HepG2 (cell line): ENCODE results near the gene KLRC2. TPM values are rescaled to one million over a fixed set of nuclear protein-coding genes. Genes with fewer than 3 reads are reported as not detected.

ENCODE experiments used
- ATAC-seq: fragments of 200-7000 bp; cut with Tn5 transposase; 3 replicates; pipeline ENCODE4 v1.9.1; 2020; ENCODE audit warnings: mild to moderate bottlenecking, moderate library complexity
- BruUV-seq: library from RNA; stranded (reverse); fragments of 400-500 nt; replicated peaks from 2 replicates; lab custom pipeline; 2021; lab: Mats Ljungman, UMichigan
- CTCF ChIA-PET: fragments of 300-600 bp; formaldehyde crosslinking; extraction: SDS; loops from one replicate; lab custom pipeline; 2021; ENCODE audit warnings: low total read pairs, inconsistent platforms, low intra/inter-chr PET ratio; lab: Yijun Ruan, JAX
- POLR2A ChIA-PET: fragments of 350-600 bp; sonication (Branson Sonifier 250); formaldehyde crosslinking; loops from one replicate; lab custom pipeline; 2020; ENCODE audit warnings: antibody characterized with exemption, inconsistent platforms; lab: Yijun Ruan, JAX
- DNase-seq: peaks from one replicate; pipeline ENCODE4 v3.0.0-alpha.2; 2015; ENCODE audit warnings: low spot score
- FAIRE-seq: peaks from 3 replicates; lab custom pipeline; 2011; peaks lifted over from hg19 to GRCh38; lab: Jason Lieb, UNC
- H2AFZ ChIP-seq: one replicate; pipeline ENCODE4 v1.6.1; 2011; ENCODE audit warnings: low read length, inconsistent platforms
- H3K27ac ChIP-seq: fragments of 300-600 bp; 3 replicates; pipeline ENCODE4 v1.8.0; 2011; ENCODE audit warnings: mixed run types, mild to moderate bottlenecking, mixed read lengths, low read length, inconsistent platforms; ENCODE audit not compliant: insufficient read depth; ENCODE audit errors: extremely low read length
- H3K27me3 ChIP-seq, 2 experiments: fragments of 200-600 bp in 1 of 2; 2 replicates in 1 of 2; 3 replicates in 1 of 2; pipeline versions ENCODE4 v1.6.0 to v1.8.0; 2011; ENCODE audit warnings: low read length in 2 of 2, mild to moderate bottlenecking in 2 of 2, moderate library complexity in 2 of 2, inconsistent platforms in 1 of 2; ENCODE audit not compliant: insufficient read depth in 2 of 2, control insufficient read depth in 1 of 2
- H3K36me3 ChIP-seq, 2 experiments: fragments of 200-600 bp in 1 of 2; replicated peaks in 1 of 2; 2 replicates in 1 of 2; 3 replicates in 1 of 2; pipeline versions ENCODE4 v1.5.1 to v1.8.0; 2011; ENCODE audit warnings: low read length in 2 of 2, inconsistent platforms in 1 of 2; ENCODE audit not compliant: insufficient read depth in 2 of 2, control insufficient read depth in 1 of 2
- H3K4me1 ChIP-seq: 2 replicates; pipeline ENCODE4 v1.5.1; 2012; ENCODE audit warnings: low read length, inconsistent platforms; ENCODE audit not compliant: insufficient read depth
- H3K4me2 ChIP-seq: 2 replicates; pipeline ENCODE4 v1.6.0; 2011; ENCODE audit warnings: low read depth, low read length, inconsistent platforms
- H3K4me3 ChIP-seq, 3 experiments: fragments of 200-600 bp in 1 of 3; sonication (generic), shearing (Covaris generic) in 1 of 3; replicated peaks in 1 of 3; 2 replicates each; pipeline ENCODE4 v1.5.1; 2011 to 2016; ENCODE audit warnings: low read length in 3 of 3, inconsistent platforms in 2 of 3, low read depth in 2 of 3, mild to moderate bottlenecking in 2 of 3, control low read depth in 1 of 3, mixed read lengths in 1 of 3; ENCODE audit not compliant: insufficient read depth in 1 of 3
- H3K79me2 ChIP-seq: one replicate; pipeline ENCODE4 v1.6.1; 2011; ENCODE audit warnings: low read length, inconsistent platforms; ENCODE audit not compliant: insufficient read depth
- H3K9ac ChIP-seq: 2 replicates; pipeline ENCODE4 v1.6.0; 2011; ENCODE audit warnings: mild to moderate bottlenecking, low read depth, low read length, inconsistent platforms; ENCODE audit not compliant: insufficient read depth
- H3K9me3 ChIP-seq: 2 replicates; pipeline ENCODE4 v1.5.1; 2012; ENCODE audit warnings: mild to moderate bottlenecking, low read length
- H4K20me1 ChIP-seq: 2 replicates; pipeline ENCODE4 v1.6.0; 2011; ENCODE audit warnings: inconsistent platforms, mild to moderate bottlenecking, low read length, moderate library complexity; ENCODE audit not compliant: insufficient read depth
- BCL6 ChIP-seq: IDR thresholded peaks from 2 replicates; pipeline ENCODE4 v1.6.1; 2016; ENCODE audit warnings: missing genetic modification reagents, missing compliant biosample characterization
- FOXP4 ChIP-seq: sonication (generic); formaldehyde crosslinking; IDR thresholded peaks from 2 replicates; pipeline ENCODE4 v1.4.0; 2020; ENCODE audit warnings: missing genetic modification reagents
- NFATC3 ChIP-seq: sonication (generic); formaldehyde crosslinking; IDR thresholded peaks from 2 replicates; pipeline ENCODE4 v1.5.1; 2020; ENCODE audit warnings: mild to moderate bottlenecking, missing genetic modification reagents
- ZHX2 ChIP-seq, 2 experiments: sonication (generic) in 1 of 2; formaldehyde crosslinking in 1 of 2; IDR thresholded peaks; 2 replicates each; pipeline versions ENCODE4 v1.6.1 to v1.9.0; 2014 to 2022; ENCODE audit warnings: antibody characterized with exemption in 1 of 2, borderline replicate concordance in 1 of 2, inconsistent platforms in 1 of 2, low read depth in 1 of 2, missing genetic modification reagents in 1 of 2
- ZNF503 ChIP-seq: sonication (generic); formaldehyde crosslinking; IDR thresholded peaks from 2 replicates; pipeline ENCODE4 v1.4.0; 2020; ENCODE audit warnings: missing genetic modification reagents
- ZNF609 ChIP-seq: sonication (generic); formaldehyde crosslinking; IDR thresholded peaks from 2 replicates; pipeline ENCODE4 v1.4.0; 2020; ENCODE audit warnings: mild to moderate bottlenecking, missing genetic modification reagents, borderline replicate concordance
- ZSCAN31 ChIP-seq: sonication (generic); formaldehyde crosslinking; IDR thresholded peaks from 2 replicates; pipeline ENCODE4 v1.5.0; 2020; ENCODE audit warnings: low read depth, mild to moderate bottlenecking, missing genetic modification reagents
- WGBS: methylation state at CpG from one replicate; pipeline ENCODE4 v1.1.6; 2017; ENCODE audit warnings: low lambda C conversion rate; 5-methylcytosine and 5-hydroxymethylcytosine counted together
- in situ Hi-C: cut with HindIII; loops from 2 replicates; pipeline ENCODE4 v1.10.0; 2017; ENCODE audit warnings: low pct_unique_long_range_greater_than_20kb; ENCODE audit not compliant: extremely low pct_ligation_motif_present
- intact Hi-C: fragments of 100-400 bp; cut with micrococcal nuclease; formaldehyde crosslinking; loops from one replicate; pipeline ENCODE4 v1.10.0; 2022; ENCODE audit not compliant: unreplicated experiment
- polyA plus RNA-seq, 8 experiments: library from polyadenylated mRNA; depleted of rRNA in 3 of 8; stranded (reverse) in 7 of 8; unstranded in 1 of 8; fragments of >200 nt; fragmentation: Illumina TruSeq in 4 of 8; extraction: Trizol in 4 of 8; gene quantifications; 2 replicates each; pipeline versions ENCODE4 v1.2.1 to v1.2.3, GENCODE V29; 2011 to 2016; ENCODE audit warnings: low read depth in 4 of 8, missing spikeins in 1 of 8, mixed read lengths in 1 of 8; ENCODE audit not compliant: insufficient read depth in 1 of 8
- total RNA-seq, 5 experiments: library from RNA; depleted of rRNA; stranded (reverse); fragments of >200 nt; fragmentation: Illumina TruSeq; extraction: Trizol; gene quantifications; 2 replicates each; pipeline ENCODE4 v1.2.3, GENCODE V29; 2016; ENCODE audit warnings: low read depth in 1 of 5

KLRC2 gene
- total and polyA plus RNA-seq, 2 of the 13 experiments (the other 11 are each of a cell fraction or from before 2014, with no cell fraction given), result 0.20 to 0.49 TPM

GRCh38 chr12:10456856-10457255 is 21.0 kb upstream of the KLRC2 start (continued):
- TF ChIP-seq ZHX2 (IDR thresholded peaks at IDR 0.05; ENCODE audit: low read depth), result no peak
- TF ChIP-seq ZHX2 (CRISPR knock-in tag; IDR thresholded peaks at IDR 0.05; ENCODE audit: borderline replicate concordance), result no peak

GRCh38 chr12:10455766-10456165 is 20.0 kb upstream of the KLRC2 start:
- Histone ChIP-seq H3K36me3 (no peaks in the 10 kb centered on the region), H2AFZ (no peak overlapping the region), H3K4me2 (no peak overlapping the region), H3K27me3 (no peaks in the 10 kb centered on the region), H3K4me3 (no peak overlapping the region), H3K9me3 (peaks cover 12% of the 10 kb centered on the region; the same call in 1 of the 2 replicates), H3K79me2 (no peaks in the 10 kb centered on the region), H3K9ac (no peak overlapping the region), H4K20me1 (no peaks in the 10 kb centered on the region), H3K4me1 (no peaks in the 10 kb centered on the region), H3K27ac (no peak overlapping the region)
- intact Hi-C loops (no loop called here), in situ Hi-C loops (no loop called here)
- ATAC-seq (no peak), DNase-seq (no peak), FAIRE-seq (no peak)
- WGBS, result 3% methylated on average over 1 of the region's 1 CpG
- no TSS peak for BruUV-seq
- ChIA-PET POLR2A (no interaction called here), CTCF (no interaction called here)
- TF ChIP-seq NFATC3 (CRISPR knock-in tag), result no peak
- no peak for TF ChIP-seq FOXP4 (CRISPR knock-in tag)
- TF ChIP-seq ZSCAN31 (CRISPR knock-in tag), result no peak
- no peak for TF ChIP-seq ZNF503
- no peak for TF ChIP-seq ZNF609 (CRISPR knock-in tag)
- TF ChIP-seq BCL6, result no peak
